GM18499 (cell line): ENCODE measurements around the gene DOK7.
"Not testable (repeated sequence)": the region's sequence is repeated elsewhere in the genome, so short reads cannot be mapped to it uniquely, and the experiment has no call there.

ENCODE experiments used
- ATAC-seq: cut with Tn5 transposase; IDR thresholded peaks from one replicate; pipeline ENCODE4 v1.9.1; 2021; ENCODE audit warnings: moderate number of reproducible peaks; ENCODE audit not compliant: insufficient read depth, unreplicated experiment

The DOK7 gene

DNA sequence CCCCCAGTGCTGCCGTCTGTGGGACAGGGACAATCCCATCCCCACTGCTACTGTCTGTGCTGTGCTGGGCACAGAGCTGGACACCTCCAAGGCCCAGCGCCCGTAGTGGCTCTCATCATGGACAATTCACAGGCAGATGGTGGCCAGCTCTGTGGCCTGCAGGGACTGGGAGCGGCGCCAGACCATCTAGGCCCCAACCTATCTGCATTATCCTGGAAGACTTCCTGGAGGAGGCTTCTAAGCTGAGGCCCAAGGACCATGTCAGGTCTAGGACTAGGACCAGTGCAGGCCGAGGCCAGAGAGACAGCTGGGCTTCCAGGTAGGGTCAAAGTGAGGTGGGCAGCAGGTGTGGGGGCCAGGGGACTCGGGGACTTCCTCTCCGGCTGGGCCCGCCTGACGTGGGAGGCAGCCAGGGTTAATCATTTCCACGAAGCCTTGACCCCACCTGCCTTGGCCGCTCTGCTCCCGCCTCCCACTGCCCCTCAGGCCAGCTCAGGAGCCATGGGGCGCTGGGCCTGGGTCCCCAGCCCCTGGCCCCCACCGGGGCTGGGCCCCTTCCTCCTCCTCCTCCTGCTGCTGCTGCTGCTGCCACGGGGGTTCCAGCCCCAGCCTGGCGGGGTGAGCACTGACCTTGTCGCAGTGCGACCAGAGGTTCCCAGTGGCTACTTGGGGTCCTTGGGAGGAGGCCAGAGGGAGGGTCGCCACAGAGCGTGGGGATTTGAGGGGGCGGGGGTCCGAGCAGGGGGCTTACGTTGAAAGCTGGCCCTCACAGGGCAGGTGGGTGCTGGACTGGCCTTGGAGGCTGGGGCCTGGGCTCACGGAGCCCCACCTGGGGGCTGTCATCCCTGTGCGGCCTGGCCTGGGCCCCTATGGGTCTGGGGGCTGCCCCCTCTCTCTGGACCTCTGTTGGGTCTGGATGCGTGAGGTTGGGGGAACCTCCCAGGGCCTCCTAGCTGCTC is 21.3 kb upstream of the DOK7 start, which contains the start of gene HGFAC:
HGFAC (plus strand) TSS at position 468 of the 959 bp plus-strand sequence; CDS start at position 502, 34 bp downstream.
- ATAC-seq: no peak

DNA sequence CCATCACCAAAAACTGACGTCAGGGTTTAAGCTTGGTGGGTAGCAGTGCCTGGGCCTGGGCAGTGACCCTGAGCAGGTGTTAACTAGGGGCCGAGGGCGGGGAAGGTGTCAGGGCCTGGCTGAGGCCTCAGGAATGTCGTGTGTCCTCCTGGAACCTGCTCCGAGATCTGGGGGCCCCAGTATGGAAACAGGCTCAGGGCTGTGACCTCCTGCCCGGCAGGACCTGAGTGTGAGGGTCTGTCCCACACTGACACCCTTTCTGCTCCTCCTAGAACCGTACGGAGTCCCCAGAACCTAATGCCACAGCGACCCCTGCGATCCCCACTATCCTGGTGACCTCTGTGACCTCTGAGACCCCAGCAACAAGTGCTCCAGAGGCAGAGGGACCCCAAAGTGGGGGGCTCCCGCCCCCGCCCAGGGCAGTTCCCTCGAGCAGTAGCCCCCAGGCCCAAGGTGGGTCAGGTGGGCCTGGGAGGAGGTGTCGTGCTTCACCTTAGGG is 20.6 kb upstream of the DOK7 start:
- ATAC-seq: no peak

DNA sequence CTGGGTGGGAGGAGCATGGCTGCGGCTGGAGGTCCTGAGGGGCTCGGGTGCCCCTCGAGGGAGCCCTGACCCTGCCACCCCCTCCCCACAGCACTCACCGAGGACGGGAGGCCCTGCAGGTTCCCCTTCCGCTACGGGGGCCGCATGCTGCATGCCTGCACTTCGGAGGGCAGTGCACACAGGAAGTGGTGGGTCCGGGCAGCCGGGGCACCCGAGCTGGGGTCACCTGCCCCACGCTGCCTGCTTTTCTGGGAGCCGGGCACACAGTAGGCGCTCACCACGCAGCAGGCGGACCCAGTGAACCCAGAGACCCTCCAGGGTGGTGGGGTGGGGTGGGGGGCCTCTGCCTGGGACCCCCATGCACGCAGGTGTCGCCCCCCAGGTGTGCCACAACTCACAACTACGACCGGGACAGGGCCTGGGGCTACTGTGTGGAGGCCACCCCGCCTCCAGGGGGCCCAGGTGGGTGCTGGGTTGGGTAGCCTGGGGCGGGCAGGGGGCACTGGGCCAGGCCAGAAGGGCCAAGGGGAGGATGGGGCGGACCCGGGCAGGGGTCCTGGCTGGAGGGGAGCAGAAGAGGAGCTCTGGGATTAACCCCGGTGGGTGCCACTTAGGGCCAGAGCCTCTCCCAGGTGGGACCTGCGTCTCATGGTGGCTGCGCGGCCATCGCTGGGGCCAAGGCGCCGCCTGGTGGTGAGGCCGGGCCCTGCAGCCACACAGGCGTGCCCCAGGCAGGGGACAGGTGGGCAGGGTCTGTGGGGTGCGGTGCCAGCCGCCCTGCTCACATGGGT is 20.0 kb upstream of the DOK7 start:
- no peak for ATAC-seq

GRCh38 chr4:3443750-3444309 is 19.3 kb upstream of the DOK7 start:
- ATAC-seq: no peak

DNA sequence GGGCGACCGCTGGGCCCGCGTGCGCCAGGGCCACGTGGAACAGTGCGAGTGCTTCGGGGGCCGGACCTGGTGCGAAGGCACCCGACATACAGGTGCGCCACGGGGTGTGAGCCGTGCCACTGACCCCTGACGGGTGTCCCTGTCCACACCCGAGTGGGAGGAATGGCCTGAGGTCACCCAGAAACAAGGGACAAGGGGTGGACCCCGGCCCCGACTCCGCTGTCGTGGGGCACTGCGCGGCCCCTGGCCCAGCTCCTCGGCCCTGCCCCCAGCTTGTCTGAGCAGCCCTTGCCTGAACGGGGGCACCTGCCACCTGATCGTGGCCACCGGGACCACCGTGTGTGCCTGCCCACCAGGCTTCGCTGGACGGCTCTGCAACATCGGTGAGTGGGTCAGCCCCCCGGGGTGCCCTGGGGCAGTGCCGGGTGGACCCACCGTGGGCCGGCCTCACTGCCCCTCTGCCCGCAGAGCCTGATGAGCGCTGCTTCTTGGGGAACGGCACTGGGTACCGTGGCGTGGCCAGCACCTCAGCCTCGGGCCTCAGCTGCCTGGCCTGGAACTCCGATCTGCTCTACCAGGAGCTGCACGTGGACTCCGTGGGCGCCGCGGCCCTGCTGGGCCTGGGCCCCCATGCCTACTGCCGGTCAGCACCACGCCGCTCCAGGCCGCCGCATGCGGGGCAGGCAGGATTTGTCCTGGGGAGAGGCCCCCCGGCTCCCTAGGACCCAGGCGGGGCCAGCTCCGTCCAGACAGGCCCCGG is 18.6 kb upstream of the DOK7 start:
- no peak for ATAC-seq

GRCh38 chr4:3445111-3445820 is 17.8 kb upstream of the DOK7 start:
- ATAC-seq: no peak

DNA sequence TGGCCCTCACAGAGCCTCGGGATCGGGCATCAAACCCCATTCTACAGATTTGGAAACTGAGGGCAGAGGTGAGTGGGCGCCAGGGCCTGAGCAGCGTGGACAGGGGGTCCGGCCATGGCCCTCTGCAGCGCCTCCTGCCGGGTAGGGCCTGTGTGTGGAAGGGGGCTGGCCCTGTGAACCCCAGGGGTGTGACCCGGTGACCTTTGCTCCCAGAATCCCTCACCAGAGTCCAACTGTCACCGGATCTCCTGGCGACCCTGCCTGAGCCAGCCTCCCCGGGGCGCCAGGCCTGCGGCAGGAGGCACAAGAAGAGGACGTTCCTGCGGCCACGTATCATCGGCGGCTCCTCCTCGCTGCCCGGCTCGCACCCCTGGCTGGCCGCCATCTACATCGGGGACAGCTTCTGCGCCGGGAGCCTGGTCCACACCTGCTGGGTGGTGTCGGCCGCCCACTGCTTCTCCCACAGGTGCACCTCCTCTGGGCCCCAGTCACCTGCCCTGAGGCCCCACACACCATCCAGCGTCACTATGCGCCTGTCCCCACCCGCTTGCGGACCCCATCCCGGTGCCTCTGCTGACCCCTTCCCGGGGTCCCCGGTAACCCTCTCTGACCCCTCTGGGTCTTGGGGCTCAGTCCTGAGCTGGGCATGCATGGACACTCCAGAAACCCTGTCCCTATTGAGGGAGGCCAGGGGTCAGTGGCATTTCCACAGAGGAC is 17.1 kb upstream of the DOK7 start:
- no peak for ATAC-seq

GRCh38 chr4:3446631-3447320 is 16.3 kb upstream of the DOK7 start:
- ATAC-seq: no peak

- ATAC-seq: no peak
Measured at GRCh38 chr4:3447431-3448395, 15.4 kb upstream of the DOK7 start.

DNA sequence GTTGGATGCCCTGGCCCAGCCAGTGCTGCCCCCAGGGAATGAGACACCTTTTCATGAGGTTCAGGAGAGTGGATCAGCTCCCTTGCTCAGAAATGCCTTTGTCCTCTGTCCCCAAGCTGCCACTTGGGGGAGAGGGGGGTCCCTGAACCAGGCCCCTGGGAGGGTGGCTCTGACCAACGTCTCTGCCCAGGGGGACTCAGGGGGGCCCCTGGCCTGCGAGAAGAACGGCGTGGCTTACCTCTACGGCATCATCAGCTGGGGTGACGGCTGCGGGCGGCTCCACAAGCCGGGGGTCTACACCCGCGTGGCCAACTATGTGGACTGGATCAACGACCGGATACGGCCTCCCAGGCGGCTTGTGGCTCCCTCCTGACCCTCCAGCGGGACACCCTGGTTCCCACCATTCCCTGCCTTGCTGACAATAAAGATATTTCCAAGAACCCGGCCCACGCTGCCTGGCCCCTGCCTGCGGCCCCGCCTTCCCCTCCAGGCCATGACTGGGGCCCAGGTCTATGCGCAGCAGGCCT is 14.0 kb upstream of the DOK7 start:
- no peak for ATAC-seq

- no peak for ATAC-seq
Measured at GRCh38 chr4:3449574-3450534, 13.3 kb upstream of the DOK7 start.

- ATAC-seq: no peak
Measured at GRCh38 chr4:3450643-3451042, 12.5 kb upstream of the DOK7 start.

- no peak for ATAC-seq
Measured at GRCh38 chr4:3451956-3452355, 11.2 kb upstream of the DOK7 start.

GRCh38 chr4:3452376-3452775 is 10.7 kb upstream of the DOK7 start:
- no peak for ATAC-seq

- ATAC-seq: not testable (repeated sequence)
Measured at GRCh38 chr4:3455596-3455995, 7.5 kb upstream of the DOK7 start.

GRCh38 chr4:3458371-3458770 is 4.7 kb upstream of the DOK7 start:
- no peak for ATAC-seq
